Measurements from ENCODE around the gene CCDC124. TPM values are rescaled to one million over a fixed set of nuclear protein-coding genes. Genes with fewer than 3 reads are reported as not detected.

CCDC124 gene
- total and polyA plus RNA-seq, 2 experiments from 2014 or later = 19.4 to 97.7 TPM

GRCh38 chr19:17968362-17968761 is 35.5 kb downstream of the CCDC124 start:
- H3K36me3 ChIP-seq (replicated peaks; ENCODE audit: insufficient read depth, low read depth) = no peaks in the 10 kb centered on the region
- no peak overlapping the region for H3K27ac ChIP-seq
- H3K27me3 ChIP-seq = peaks cover 12% of the 10 kb centered on the region
- WGBS (ENCODE audit: low lambda C conversion rate, missing lambda C conversion rate) = 75% methylated on average over 4 of the region's 4 CpGs
- H2AFZ ChIP-seq = no peak overlapping the region
- no peaks in the 10 kb centered on the region for H3K9me3 ChIP-seq (ENCODE audit: low read depth)
- H4K20me1 ChIP-seq (ENCODE audit: insufficient read depth, poor library complexity, severe bottlenecking) = no peaks in the 10 kb centered on the region
- no peak overlapping the region for H3K4me2 ChIP-seq
- no peaks in the 10 kb centered on the region for H3K9me2 ChIP-seq (replicated peaks; ENCODE audit: insufficient read depth)
- TF ChIP-seq EZH2 (IDR thresholded peaks at IDR 0.05; ENCODE audit: borderline replicate concordance) (no peak), CTCF (IDR thresholded peaks at IDR 0.05; ENCODE audit: poor library complexity) (no peak), EZH2phosphoT487 (IDR thresholded peaks at IDR 0.05; ENCODE audit: low read depth, severe bottlenecking, unreplicated experiment) (no peak)
- no peaks in the 10 kb centered on the region for H3K79me2 ChIP-seq
- no peak for DNase-seq (ENCODE audit: low spot score)
- no peak overlapping the region for H3K4me3 ChIP-seq
- peaks cover 5% of the 10 kb centered on the region for H3K4me1 ChIP-seq (ENCODE audit: insufficient read depth)

- H3K9me2 ChIP-seq (replicated peaks; ENCODE audit: insufficient read depth) = no peaks in the 10 kb centered on the region
- H3K4me3 ChIP-seq = no peak overlapping the region
- no peaks in the 10 kb centered on the region for H3K79me2 ChIP-seq
- no peak for TF ChIP-seq EZH2phosphoT487 (IDR thresholded peaks at IDR 0.05; ENCODE audit: low read depth, severe bottlenecking, unreplicated experiment)
- TF ChIP-seq EZH2 (IDR thresholded peaks at IDR 0.05; ENCODE audit: borderline replicate concordance) = no peak
- TF ChIP-seq CTCF (IDR thresholded peaks at IDR 0.05; ENCODE audit: poor library complexity) = no peak
- peaks cover 12% of the 10 kb centered on the region for H3K27me3 ChIP-seq
- no peaks in the 10 kb centered on the region for H3K9me3 ChIP-seq (ENCODE audit: low read depth)
- H3K4me1 ChIP-seq (ENCODE audit: insufficient read depth) = peaks cover 5% of the 10 kb centered on the region
- H3K36me3 ChIP-seq (replicated peaks; ENCODE audit: insufficient read depth, low read depth) = no peaks in the 10 kb centered on the region
- 91% methylated on average over 18 of the region's 19 CpGs for WGBS (ENCODE audit: low lambda C conversion rate, missing lambda C conversion rate)
- no peak overlapping the region for H3K27ac ChIP-seq
- H3K4me2 ChIP-seq = no peak overlapping the region
- H2AFZ ChIP-seq = no peak overlapping the region
- no peak for DNase-seq (ENCODE audit: low spot score)
- no peaks in the 10 kb centered on the region for H4K20me1 ChIP-seq (ENCODE audit: insufficient read depth, poor library complexity, severe bottlenecking)
Observed at GRCh38 chr19:17969096-17969792, 36.4 kb downstream of the CCDC124 start.

GRCh38 chr19:17972230-17972629 is 39.4 kb downstream of the CCDC124 start:
- Histone ChIP-seq H3K4me2 (no peak overlapping the region), H3K27ac (no peak overlapping the region), H3K4me3 (no peak overlapping the region), H3K9me3 (ENCODE audit: low read depth) (no peaks in the 10 kb centered on the region), H3K9me2 (replicated peaks; ENCODE audit: insufficient read depth) (no peaks in the 10 kb centered on the region), H3K79me2 (no peaks in the 10 kb centered on the region), H4K20me1 (ENCODE audit: insufficient read depth, poor library complexity, severe bottlenecking) (no peaks in the 10 kb centered on the region), H3K4me1 (ENCODE audit: insufficient read depth) (no peaks in the 10 kb centered on the region), H3K27me3 (peaks cover 5% of the 10 kb centered on the region), H3K36me3 (replicated peaks; ENCODE audit: insufficient read depth, low read depth) (no peaks in the 10 kb centered on the region), H2AFZ (no peak overlapping the region)
- TF ChIP-seq EZH2 (IDR thresholded peaks at IDR 0.05; ENCODE audit: borderline replicate concordance) (no peak), CTCF (IDR thresholded peaks at IDR 0.05; ENCODE audit: poor library complexity) (no peak), EZH2phosphoT487 (IDR thresholded peaks at IDR 0.05; ENCODE audit: low read depth, severe bottlenecking, unreplicated experiment) (no peak)
- 100% methylated on average over 1 of the region's 1 CpG for WGBS (ENCODE audit: low lambda C conversion rate, missing lambda C conversion rate)
- DNase-seq (ENCODE audit: low spot score) = no peak
